NCI-H128 (cell line): ENCODE data around the gene KMT2C.
"Not testable (repeated sequence)": the region's sequence is repeated elsewhere in the genome, so short reads cannot be mapped to it uniquely, and the experiment has no call there.

Source experiments
- DNase-seq: peaks from one replicate; lab custom pipeline; 2025; ENCODE audit not compliant: unreplicated experiment; lab: John Stamatoyannopoulos, UW

Gene KMT2C

GRCh38 chr7:152313831-152314604 lies 121.8 kb downstream of the KMT2C start:
- peak; percentile 59 for DNase-seq

GRCh38 chr7:152313217-152313616 lies 122.6 kb downstream of the KMT2C start:
- DNase-seq, result no peak

GRCh38 chr7:152312316-152312715 lies 123.5 kb downstream of the KMT2C start:
- DNase-seq, result no peak

GRCh38 chr7:152307902-152308301 lies 127.9 kb downstream of the KMT2C start:
- no peak for DNase-seq

GRCh38 chr7:152299542-152300143 lies 136.2 kb downstream of the KMT2C start:
- DNase-seq, result not testable (repeated sequence)

- no peak for DNase-seq
Observed at GRCh38 chr7:152292897-152293296, 142.9 kb downstream of the KMT2C start.

GRCh38 chr7:152286972-152287371 lies 148.8 kb downstream of the KMT2C start:
- DNase-seq, result not testable (repeated sequence)

- DNase-seq, result not testable (repeated sequence)
Observed at GRCh38 chr7:152286219-152286618, 149.6 kb downstream of the KMT2C start.

- not testable (repeated sequence) for DNase-seq
Observed at GRCh38 chr7:152284998-152285397, 150.8 kb downstream of the KMT2C start.

- not testable (repeated sequence) for DNase-seq
Observed at GRCh38 chr7:152277687-152278086, 158.1 kb downstream of the KMT2C start.

- not testable (repeated sequence) for DNase-seq
Observed at GRCh38 chr7:152270427-152270826, 165.4 kb downstream of the KMT2C start.

GRCh38 chr7:152266859-152267258 lies 168.9 kb downstream of the KMT2C start:
- not testable (repeated sequence) for DNase-seq

GRCh38 chr7:152264915-152265314 lies 170.9 kb downstream of the KMT2C start:
- DNase-seq, result not testable (repeated sequence)

- not testable (repeated sequence) for DNase-seq
Observed at GRCh38 chr7:152262146-152262545, 173.7 kb downstream of the KMT2C start.

GRCh38 chr7:152259645-152260044 lies 176.2 kb downstream of the KMT2C start:
- DNase-seq, result not testable (repeated sequence)

GRCh38 chr7:152247851-152248250 lies 188.0 kb downstream of the KMT2C start:
- DNase-seq, result not testable (repeated sequence)

GRCh38 chr7:152245417-152245816 lies 190.4 kb downstream of the KMT2C start:
- not testable (repeated sequence) for DNase-seq

- DNase-seq, result not testable (repeated sequence)
Observed at GRCh38 chr7:152243464-152243863, 192.3 kb downstream of the KMT2C start.

- DNase-seq, result not testable (repeated sequence)
Observed at GRCh38 chr7:152241301-152241700, 194.5 kb downstream of the KMT2C start.

- DNase-seq, result not testable (repeated sequence)
Observed at GRCh38 chr7:152236306-152236705, 199.5 kb downstream of the KMT2C start.

GRCh38 chr7:152234421-152234820 lies 201.4 kb downstream of the KMT2C start:
- not testable (repeated sequence) for DNase-seq

- no peak for DNase-seq
Observed at GRCh38 chr7:152231089-152231488, 204.7 kb downstream of the KMT2C start.
